ENCODE results near the gene MAP2K5. TPM values are rescaled to one million over a fixed set of nuclear protein-coding genes. Genes with fewer than 3 reads are reported as not detected.

The MAP2K5 gene
- total RNA-seq, 1 donor from 2014 or later = 26.1 TPM

- DNase-seq (ENCODE audit: extremely low spot score, unreplicated experiment) = no peak
- TF ChIP-seq CTCF (IDR thresholded peaks at IDR 0.05) = no peak
- H3K27me3 Mint-ChIP-seq (ENCODE audit: unreplicated experiment) = no peaks in the 10 kb centered on the region
- H3K27ac Mint-ChIP-seq (ENCODE audit: unreplicated experiment) = no peak overlapping the region
- H3K4me3 Mint-ChIP-seq (ENCODE audit: unreplicated experiment) = no peak overlapping the region
- H3K9me3 Mint-ChIP-seq (ENCODE audit: unreplicated experiment) = no peaks in the 10 kb centered on the region
- peaks cover 27% of the 10 kb centered on the region for H3K36me3 Mint-ChIP-seq (ENCODE audit: unreplicated experiment)
- H3K4me1 Mint-ChIP-seq (ENCODE audit: unreplicated experiment) = no peaks in the 10 kb centered on the region
Measured at GRCh38 chr15:67571648-67572415, 29.3 kb downstream of the MAP2K5 start.

- Mint-ChIP-seq H3K4me1 (ENCODE audit: unreplicated experiment) (no peaks in the 10 kb centered on the region), H3K27me3 (ENCODE audit: unreplicated experiment) (no peaks in the 10 kb centered on the region), H3K9me3 (ENCODE audit: unreplicated experiment) (no peaks in the 10 kb centered on the region), H3K4me3 (ENCODE audit: unreplicated experiment) (no peak overlapping the region), H3K36me3 (ENCODE audit: unreplicated experiment) (peaks cover 22% of the 10 kb centered on the region), H3K27ac (ENCODE audit: unreplicated experiment) (no peak overlapping the region)
- no peak for DNase-seq (ENCODE audit: extremely low spot score, unreplicated experiment)
- no peak for TF ChIP-seq CTCF (IDR thresholded peaks at IDR 0.05)
Measured at GRCh38 chr15:67573194-67573593, 30.7 kb downstream of the MAP2K5 start.

GRCh38 chr15:67575039-67575502 is 32.6 kb downstream of the MAP2K5 start:
- DNase-seq (ENCODE audit: extremely low spot score, unreplicated experiment) = no peak
- no peak for TF ChIP-seq CTCF (IDR thresholded peaks at IDR 0.05)

GRCh38 chr15:67578020-67578600 is 35.6 kb downstream of the MAP2K5 start:
- Mint-ChIP-seq H3K9me3 (ENCODE audit: unreplicated experiment) (no peaks in the 10 kb centered on the region), H3K27me3 (ENCODE audit: unreplicated experiment) (no peaks in the 10 kb centered on the region), H3K4me1 (ENCODE audit: unreplicated experiment) (no peaks in the 10 kb centered on the region), H3K36me3 (ENCODE audit: unreplicated experiment) (peaks cover 16% of the 10 kb centered on the region), H3K27ac (ENCODE audit: unreplicated experiment) (no peak overlapping the region), H3K4me3 (ENCODE audit: unreplicated experiment) (no peak overlapping the region)
- no peak for TF ChIP-seq CTCF (IDR thresholded peaks at IDR 0.05)
- no peak for DNase-seq (ENCODE audit: extremely low spot score, unreplicated experiment)

More at GRCh38 chr15:67575039-67575502, 32.6 kb downstream of the MAP2K5 start:
- Mint-ChIP-seq H3K9me3 (ENCODE audit: unreplicated experiment) (no peaks in the 10 kb centered on the region), H3K27me3 (ENCODE audit: unreplicated experiment) (no peaks in the 10 kb centered on the region), H3K4me1 (ENCODE audit: unreplicated experiment) (no peaks in the 10 kb centered on the region), H3K4me3 (ENCODE audit: unreplicated experiment) (no peak overlapping the region), H3K27ac (ENCODE audit: unreplicated experiment) (no peak overlapping the region), H3K36me3 (ENCODE audit: unreplicated experiment) (peaks cover 17% of the 10 kb centered on the region)

- H3K9me3 Mint-ChIP-seq (ENCODE audit: unreplicated experiment) = no peaks in the 10 kb centered on the region
- no peaks in the 10 kb centered on the region for H3K27me3 Mint-ChIP-seq (ENCODE audit: unreplicated experiment)
- H3K27ac Mint-ChIP-seq (ENCODE audit: unreplicated experiment) = no peak overlapping the region
- peaks cover 11% of the 10 kb centered on the region for H3K36me3 Mint-ChIP-seq (ENCODE audit: unreplicated experiment)
- DNase-seq (ENCODE audit: extremely low spot score, unreplicated experiment) = no peak
- no peak overlapping the region for H3K4me3 Mint-ChIP-seq (ENCODE audit: unreplicated experiment)
- no peak for TF ChIP-seq CTCF (IDR thresholded peaks at IDR 0.05)
- no peaks in the 10 kb centered on the region for H3K4me1 Mint-ChIP-seq (ENCODE audit: unreplicated experiment)
Measured at GRCh38 chr15:67579164-67579563, 36.7 kb downstream of the MAP2K5 start.

All from osteocyte (in vitro differentiated cells).